Lower leg skin (tissue), 4 donors: ENCODE results near the gene MRGPRG. TPM values are rescaled to one million over a fixed set of nuclear protein-coding genes. Genes with fewer than 3 reads are reported as not detected.

Experiments
- DNase-seq, 2 donors: peaks; one replicate each; pipeline ENCODE4 v3.0.0-alpha.2; 2019; ENCODE audit warnings: low spot score in 2 of 2
- H3K4me3 ChIP-seq: fragments of 200-600 bp; sonication (generic); 2 replicates; pipeline ENCODE4 v1.5.1; 2017; ENCODE audit warnings: mild to moderate bottlenecking, low read depth; ENCODE audit not compliant: poor library complexity, severe bottlenecking
- CTCF ChIP-seq, 3 donors: fragments of 450-650 bp; IDR thresholded peaks; one replicate each; pipeline ENCODE4 v1.5.1; 2016; ENCODE audit warnings: antibody characterized with exemption in 3 of 3, mild to moderate bottlenecking in 3 of 3, moderate library complexity in 2 of 3
- POLR2A ChIP-seq, 2 donors: fragments of 450-650 bp; IDR thresholded peaks; one replicate each; pipeline ENCODE4 v1.6.1; 2016 to 2017; ENCODE audit warnings: antibody characterized with exemption in 2 of 2, mild to moderate bottlenecking in 1 of 2, moderate library complexity in 1 of 2
- WGBS, 2 donors: methylation state at CpG; one replicate each; pipeline ENCODE4 v1.1.5; 2018; 5-methylcytosine and 5-hydroxymethylcytosine counted together
- intact Hi-C: fragments of 100-400 bp; cut with DNase I; formaldehyde crosslinking; loops from one replicate; pipeline ENCODE4 v1.15.0; 2023; ENCODE audit warnings: low total_unique reads
- total RNA-seq, 4 donors: library from RNA; depleted of rRNA; stranded (reverse); fragments of >200 nt; gene quantifications; one replicate each; pipeline ENCODE4 v1.1.0, GENCODE V29; 2016

MRGPRG gene
- total RNA-seq, 4 donors from 2014 or later: not detected

GRCh38 chr11:3222941-3223915 lies 4.6 kb upstream of the MRGPRG start:
- intact Hi-C loops: no loop called here
- DNase-seq: peak in 1 of 2 donors; percentile 57
- 65 to 76% methylated on average over 35 of the region's 36 CpGs for WGBS, 2 donors
- TF ChIP-seq CTCF (IDR thresholded peaks at IDR 0.05) (no peak), POLR2A (IDR thresholded peaks at IDR 0.05) (no peak)
- H3K4me3 ChIP-seq: no peak overlapping the region

- no peak for TF ChIP-seq CTCF (IDR thresholded peaks at IDR 0.05)
- TF ChIP-seq POLR2A (IDR thresholded peaks at IDR 0.05): no peak
- DNase-seq: peak in 1 of 2 donors; percentile 82
- WGBS, 2 donors: 79 to 84% methylated on average over 37 of the region's 37 CpGs
- H3K4me3 ChIP-seq: no peak overlapping the region
- intact Hi-C loops: no loop called here
Measured at GRCh38 chr11:3222003-3222855, 3.6 kb upstream of the MRGPRG start.

- H3K4me3 ChIP-seq: no peak overlapping the region
- intact Hi-C loops: no loop called here
- no peak for TF ChIP-seq CTCF (IDR thresholded peaks at IDR 0.05)
- TF ChIP-seq POLR2A (IDR thresholded peaks at IDR 0.05): no peak
- 35 to 42% methylated on average over 13 to 27 of the region's 27 CpGs for WGBS, 2 donors
- peak in 1 of 2 donors; percentile 70 for DNase-seq
Measured at GRCh38 chr11:3221408-3222002, 2.9 kb upstream of the MRGPRG start.

- no peak for TF ChIP-seq CTCF (IDR thresholded peaks at IDR 0.05)
- no peak for TF ChIP-seq POLR2A (IDR thresholded peaks at IDR 0.05)
- 50 to 53% methylated on average over 17 to 19 of the region's 21 CpGs for WGBS, 2 donors
- intact Hi-C loops: no loop called here
- peak in 1 of 2 donors; percentile 84 for DNase-seq
- no peak overlapping the region for H3K4me3 ChIP-seq
Measured at GRCh38 chr11:3220521-3221407, 2.2 kb upstream of the MRGPRG start.

- no peak for TF ChIP-seq POLR2A (IDR thresholded peaks at IDR 0.05)
- no peak for TF ChIP-seq CTCF (IDR thresholded peaks at IDR 0.05)
- WGBS, 2 donors: 70 to 76% methylated on average over 7 to 11 of the region's 11 CpGs
- DNase-seq: peak in 1 of 2 donors; percentile 68
- no peak overlapping the region for H3K4me3 ChIP-seq
- intact Hi-C loops: no loop called here
Measured at GRCh38 chr11:3220101-3220500, 1.5 kb upstream of the MRGPRG start.
